Mammary epithelial cell (primary cell): ENCODE measurements around the gene SPATA3.

Experiments
- CTCF ChIP-seq, 2 donors: IDR thresholded peaks in 1 of 2; conservative IDR thresholded peaks in 1 of 2; 2 replicates each; pipeline ENCODE4 v1.5.1; 2011 to 2012; ENCODE audit warnings: inconsistent platforms in 2 of 2, low read length in 2 of 2, mild to moderate bottlenecking in 2 of 2, control low read depth in 1 of 2, low read depth in 1 of 2; ENCODE audit not compliant: insufficient read depth in 1 of 2; ENCODE audit errors: extremely low read depth in 1 of 2
- EZH2 ChIP-seq: IDR thresholded peaks from 2 replicates; pipeline ENCODE4 v1.6.1; 2012; ENCODE audit warnings: low read length, inconsistent platforms, borderline replicate concordance

- TF ChIP-seq CTCF (conservative IDR thresholded peaks at IDR 0.05 in 1 of 2, IDR thresholded peaks at IDR 0.05 in 1 of 2; ENCODE audit: extremely low read depth in 1 of 2, insufficient read depth in 1 of 2, low read depth in 1 of 2, low read length in 2 of 2) (no peak), EZH2 (no peak)
These were observed 13.4 kb upstream of the SPATA3 start for GRCh38 chr2:230982528-230982927.
